SH-SY5Y (cell line): ENCODE data around the gene PLCH1.

Source experiments
- GATA2 ChIP-seq: IDR thresholded peaks from 2 replicates; pipeline ENCODE4 v1.6.1; 2011; ENCODE audit warnings: mild to moderate bottlenecking, low read depth, low read length
- GATA3 ChIP-seq: IDR thresholded peaks from 2 replicates; pipeline ENCODE4 v1.6.1; 2011; ENCODE audit warnings: low read depth, mild to moderate bottlenecking, low read length, moderate library complexity

- no peak for TF ChIP-seq GATA3
- TF ChIP-seq GATA2 = no peak
These were observed 380.4 kb downstream of the PLCH1 start for GRCh38 chr3:155364492-155364891.
